ENCODE results near the gene TMPRSS11F. TPM values are rescaled to one million over a fixed set of nuclear protein-coding genes. Genes with fewer than 3 reads are reported as not detected.

Gene TMPRSS11F
- total RNA-seq, 2 donors from 2014 or later = not detected

GRCh38 chr4:68110441-68110840 lies 19.2 kb downstream of the TMPRSS11F start:
- Mint-ChIP-seq H3K9me3 (no peaks in the 10 kb centered on the region), H3K36me3 (ENCODE audit: low read depth) (no peaks in the 10 kb centered on the region), H3K4me1 (peaks cover 2% of the 10 kb centered on the region), H3K27ac (no peak overlapping the region), H3K27me3 (ENCODE audit: insufficient read depth) (no peaks in the 10 kb centered on the region), H3K4me3 (no peak overlapping the region)
- H3K36me3 ChIP-seq (ENCODE audit: control insufficient read depth, insufficient read depth, low read length) = no peaks in the 10 kb centered on the region
- H3K27ac ChIP-seq (ENCODE audit: low read depth, low read length) = no peak overlapping the region
- no peak overlapping the region for H3K9ac ChIP-seq (ENCODE audit: extremely low read depth, low read length, poor library complexity, severe bottlenecking)
- H3K4me3 ChIP-seq (ENCODE audit: low read length) = no peak overlapping the region
- no CpG with 5 or more reads among the region's 1 CpG for WGBS, 2 experiments (ENCODE audit: insufficient coverage in 1 of 2, insufficient read length in 1 of 2)
- H3K27me3 ChIP-seq (ENCODE audit: control insufficient read depth, insufficient read depth, low read length, poor library complexity, severe bottlenecking) = no peaks in the 10 kb centered on the region
- no peak for DNase-seq
- TF ChIP-seq CTCF (conservative IDR thresholded peaks at IDR 0.05) = no peak
- H3K9me3 ChIP-seq (ENCODE audit: control insufficient read depth, low read length) = no peaks in the 10 kb centered on the region
- no peaks in the 10 kb centered on the region for H3K4me1 ChIP-seq (ENCODE audit: control insufficient read depth, insufficient read depth, low read length)

GRCh38 chr4:68109868-68110267 lies 19.8 kb downstream of the TMPRSS11F start:
- 100% methylated on average over 1 of the region's 1 CpG; no CpG with 5 or more reads in 1 of the 2 experiments for WGBS, 2 experiments (ENCODE audit: insufficient coverage in 1 of 2, insufficient read length in 1 of 2)
- Histone ChIP-seq H3K27ac (ENCODE audit: low read depth, low read length) (no peak overlapping the region), H3K4me1 (ENCODE audit: control insufficient read depth, insufficient read depth, low read length) (no peaks in the 10 kb centered on the region), H3K4me3 (ENCODE audit: low read length) (no peak overlapping the region), H3K9ac (ENCODE audit: extremely low read depth, low read length, poor library complexity, severe bottlenecking) (no peak overlapping the region), H3K36me3 (ENCODE audit: control insufficient read depth, insufficient read depth, low read length) (no peaks in the 10 kb centered on the region), H3K27me3 (ENCODE audit: control insufficient read depth, insufficient read depth, low read length, poor library complexity, severe bottlenecking) (no peaks in the 10 kb centered on the region), H3K9me3 (ENCODE audit: control insufficient read depth, low read length) (no peaks in the 10 kb centered on the region)
- Mint-ChIP-seq H3K4me1 (peaks cover 2% of the 10 kb centered on the region), H3K9me3 (no peaks in the 10 kb centered on the region), H3K36me3 (ENCODE audit: low read depth) (no peaks in the 10 kb centered on the region), H3K4me3 (no peak overlapping the region), H3K27me3 (ENCODE audit: insufficient read depth) (no peaks in the 10 kb centered on the region), H3K27ac (no peak overlapping the region)
- TF ChIP-seq CTCF (conservative IDR thresholded peaks at IDR 0.05) = no peak
- DNase-seq = no peak

GRCh38 chr4:68082758-68083157 lies 46.9 kb downstream of the TMPRSS11F start:
- no peaks in the 10 kb centered on the region for H3K36me3 Mint-ChIP-seq (ENCODE audit: low read depth)
- no peak for TF ChIP-seq CTCF (conservative IDR thresholded peaks at IDR 0.05)
- 68% methylated on average over 1 of the region's 1 CpG; no CpG with 5 or more reads in 1 of the 2 experiments for WGBS, 2 experiments (ENCODE audit: insufficient coverage in 1 of 2, insufficient read length in 1 of 2)

More at GRCh38 chr4:68082758-68083157, 46.9 kb downstream of the TMPRSS11F start:
- H3K4me3 Mint-ChIP-seq = no peak overlapping the region
- Histone ChIP-seq H3K4me1 (ENCODE audit: control insufficient read depth, insufficient read depth, low read length) (peaks cover 4% of the 10 kb centered on the region), H3K27ac (ENCODE audit: low read depth, low read length) (no peak overlapping the region), H3K4me3 (ENCODE audit: low read length) (no peak overlapping the region), H3K36me3 (ENCODE audit: control insufficient read depth, insufficient read depth, low read length) (no peaks in the 10 kb centered on the region), H3K9ac (ENCODE audit: extremely low read depth, low read length, poor library complexity, severe bottlenecking) (no peak overlapping the region), H3K9me3 (ENCODE audit: control insufficient read depth, low read length) (peaks cover 10% of the 10 kb centered on the region), H3K27me3 (ENCODE audit: control insufficient read depth, insufficient read depth, low read length, poor library complexity, severe bottlenecking) (no peaks in the 10 kb centered on the region)
- peaks cover 2% of the 10 kb centered on the region for H3K4me1 Mint-ChIP-seq
- no peak overlapping the region for H3K27ac Mint-ChIP-seq
- H3K9me3 Mint-ChIP-seq = peaks cover 11% of the 10 kb centered on the region
- no peak for DNase-seq
- H3K27me3 Mint-ChIP-seq (ENCODE audit: insufficient read depth) = no peaks in the 10 kb centered on the region
